GM12801 (cell line): ENCODE data around the gene SLX9.

ENCODE experiments used
- CTCF ChIP-seq: IDR thresholded peaks from one replicate; pipeline ENCODE4 v1.5.1; 2011; ENCODE audit warnings: control low read depth; ENCODE audit not compliant: insufficient read length; ENCODE audit errors: extremely low read depth

SLX9 gene

GRCh38 chr21:44927259-44927586, 12.6 kb upstream of the SLX9 start:
- no peak for TF ChIP-seq CTCF

- TF ChIP-seq CTCF: no peak
Observed at GRCh38 chr21:44927587-44928461, 12.0 kb upstream of the SLX9 start.

GRCh38 chr21:44929242-44929798, 10.5 kb upstream of the SLX9 start:
- TF ChIP-seq CTCF: no peak

DNA sequence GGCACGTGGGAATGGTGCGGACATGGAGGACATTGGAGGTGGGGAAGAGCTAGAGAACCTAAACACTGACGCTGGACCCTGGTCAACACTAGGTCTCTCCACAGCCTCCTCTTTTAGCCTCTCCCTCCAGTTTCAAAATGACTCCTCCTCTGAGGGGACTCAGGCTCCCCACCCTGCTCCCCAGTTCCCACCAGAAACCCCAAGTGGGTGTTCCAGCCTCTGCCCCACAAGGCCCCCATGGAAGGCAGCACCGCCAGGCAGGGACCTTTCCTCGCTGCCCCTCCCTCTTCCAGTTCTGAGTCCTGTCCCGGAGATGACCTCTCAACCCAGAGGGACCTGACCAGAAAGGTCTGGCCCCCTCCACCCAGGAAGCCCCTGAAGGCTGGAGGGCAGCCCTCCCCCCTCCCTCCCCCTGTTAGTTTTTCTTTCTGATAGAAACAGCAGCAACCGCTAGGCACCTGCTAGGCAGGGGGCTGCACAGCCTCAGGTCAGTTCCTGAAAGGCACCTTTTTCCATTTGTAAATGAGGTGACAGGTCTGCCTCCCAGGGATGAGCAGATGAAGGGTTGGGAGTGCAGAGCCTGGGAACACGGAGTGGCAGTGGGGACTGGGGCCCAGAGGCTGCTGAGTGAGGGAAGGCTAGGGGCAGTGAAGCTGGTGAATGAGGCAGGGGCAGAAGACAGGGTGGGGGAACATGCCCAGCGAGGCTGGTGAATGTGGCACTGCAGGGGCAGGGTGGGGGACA, 9.9 kb upstream of the SLX9 start:
- TF ChIP-seq CTCF: no peak

DNA sequence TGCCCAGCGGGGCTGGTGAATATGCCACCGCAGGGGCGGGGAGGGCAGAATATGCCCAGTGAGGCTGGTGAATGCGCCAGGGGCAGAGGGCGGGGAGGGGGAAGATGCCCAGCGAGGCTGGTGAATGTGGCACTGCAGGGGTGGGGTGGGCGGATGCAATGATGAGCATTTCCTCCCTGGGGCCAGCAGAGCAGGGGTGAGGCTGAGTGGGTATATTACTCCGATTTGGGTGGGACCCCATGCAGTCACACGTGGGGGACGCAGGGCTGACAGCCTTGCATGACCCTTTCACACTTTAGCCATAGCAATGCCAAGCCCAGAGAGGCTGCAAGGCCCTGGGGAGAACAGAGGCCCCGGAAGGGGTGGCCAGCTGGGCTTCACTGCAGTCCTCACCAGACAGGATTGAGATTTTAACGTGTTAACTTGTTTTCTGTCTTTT, 9.3 kb upstream of the SLX9 start:
- TF ChIP-seq CTCF: no peak

GRCh38 chr21:44931137-44931500, 8.7 kb upstream of the SLX9 start:
- no peak for TF ChIP-seq CTCF
